KOPT-K1 (cell line): Measurements from ENCODE around the gene NPHP4.

Experiments
- H3K27ac ChIP-seq: fragments of 200-600 bp; sonication (generic); 2 replicates; pipeline ENCODE4 v1.5.1; 2016; ENCODE audit warnings: antibody characterized with exemption, mild to moderate bottlenecking, low read depth, low read length; ENCODE audit not compliant: poor library complexity, severe bottlenecking
- H3K36me3 ChIP-seq: fragments of 200-600 bp; sonication (generic); 2 replicates; pipeline ENCODE4 v1.5.1; 2017; ENCODE audit warnings: antibody characterized with exemption, mild to moderate bottlenecking, low read length, moderate library complexity; ENCODE audit not compliant: insufficient read depth
- H3K9me3 ChIP-seq: fragments of 200-600 bp; sonication (generic); 2 replicates; pipeline ENCODE4 v1.5.1; 2017; ENCODE audit warnings: antibody characterized with exemption, low read length, mild to moderate bottlenecking; ENCODE audit not compliant: insufficient read depth, poor library complexity, severe bottlenecking

NPHP4 gene

GRCh38 chr1:5989731-5990271 is 2.4 kb downstream of the NPHP4 start:
- Histone ChIP-seq H3K36me3 (peaks cover 14% of the 10 kb centered on the region), H3K27ac (no peak overlapping the region), H3K9me3 (no peaks in the 10 kb centered on the region)

- Histone ChIP-seq H3K27ac (no peak overlapping the region), H3K9me3 (no peaks in the 10 kb centered on the region), H3K36me3 (peaks cover 19% of the 10 kb centered on the region)
Observed at GRCh38 chr1:5989286-5989605, 3.0 kb downstream of the NPHP4 start.

- peaks cover 24% of the 10 kb centered on the region for H3K36me3 ChIP-seq
- H3K9me3 ChIP-seq: no peaks in the 10 kb centered on the region
Observed at GRCh38 chr1:5988596-5989285, 3.5 kb downstream of the NPHP4 start.

GRCh38 chr1:5986018-5986417 is 6.2 kb downstream of the NPHP4 start:
- Histone ChIP-seq H3K9me3 (no peaks in the 10 kb centered on the region), H3K36me3 (peaks cover 39% of the 10 kb centered on the region), H3K27ac (no peak overlapping the region)

More at GRCh38 chr1:5988596-5989285, 3.5 kb downstream of the NPHP4 start:
- no peak overlapping the region for H3K27ac ChIP-seq

- H3K36me3 ChIP-seq: peaks cover 42% of the 10 kb centered on the region
- H3K9me3 ChIP-seq: no peaks in the 10 kb centered on the region
Observed at GRCh38 chr1:5985250-5985649, 7.0 kb downstream of the NPHP4 start.

GRCh38 chr1:5983361-5984103 is 8.7 kb downstream of the NPHP4 start:
- Histone ChIP-seq H3K9me3 (no peaks in the 10 kb centered on the region), H3K27ac (no peak overlapping the region), H3K36me3 (peaks cover 43% of the 10 kb centered on the region)

More at GRCh38 chr1:5985250-5985649, 7.0 kb downstream of the NPHP4 start:
- H3K27ac ChIP-seq: no peak overlapping the region

- H3K27ac ChIP-seq: no peak overlapping the region
- H3K9me3 ChIP-seq: no peaks in the 10 kb centered on the region
- H3K36me3 ChIP-seq: peaks cover 48% of the 10 kb centered on the region
Observed at GRCh38 chr1:5982868-5983267, 9.4 kb downstream of the NPHP4 start.

GRCh38 chr1:5982276-5982675 is 9.9 kb downstream of the NPHP4 start:
- no peaks in the 10 kb centered on the region for H3K9me3 ChIP-seq
- peaks cover 51% of the 10 kb centered on the region for H3K36me3 ChIP-seq
- H3K27ac ChIP-seq: no peak overlapping the region

- no peaks in the 10 kb centered on the region for H3K9me3 ChIP-seq
- peaks cover 62% of the 10 kb centered on the region for H3K36me3 ChIP-seq
- no peak overlapping the region for H3K27ac ChIP-seq
Observed at GRCh38 chr1:5981009-5981380, 11.2 kb downstream of the NPHP4 start.

GRCh38 chr1:5980314-5981008 is 11.8 kb downstream of the NPHP4 start:
- H3K9me3 ChIP-seq: no peaks in the 10 kb centered on the region
- H3K27ac ChIP-seq: no peak overlapping the region
- peaks cover 58% of the 10 kb centered on the region for H3K36me3 ChIP-seq

GRCh38 chr1:5979536-5980313 is 12.5 kb downstream of the NPHP4 start:
- H3K9me3 ChIP-seq: no peaks in the 10 kb centered on the region
- H3K27ac ChIP-seq: no peak overlapping the region
- H3K36me3 ChIP-seq: peaks cover 54% of the 10 kb centered on the region

- Histone ChIP-seq H3K36me3 (peaks cover 47% of the 10 kb centered on the region), H3K9me3 (no peaks in the 10 kb centered on the region), H3K27ac (no peak overlapping the region)
Observed at GRCh38 chr1:5978452-5978851, 13.8 kb downstream of the NPHP4 start.

- no peak overlapping the region for H3K27ac ChIP-seq
- peaks cover 47% of the 10 kb centered on the region for H3K36me3 ChIP-seq
- no peaks in the 10 kb centered on the region for H3K9me3 ChIP-seq
Observed at GRCh38 chr1:5977494-5978444, 14.5 kb downstream of the NPHP4 start.
